CD4-positive, alpha-beta T cell treated with Interleukin-21 for 1 hour (primary cell): ENCODE data around the gene HBZ.
"Not testable (repeated sequence)": the region's sequence is repeated elsewhere in the genome, so short reads cannot be mapped to it uniquely, and the experiment has no call there.

Experiments
- DNase-seq: peaks from one replicate; pipeline ENCODE4 v3.0.0-alpha.2; 2020

Gene HBZ

GRCh38 chr16:138049-138417 is 14.4 kb upstream of the HBZ start:
- DNase-seq: peak; percentile 15

GRCh38 chr16:140175-140857 is 12.1 kb upstream of the HBZ start:
- DNase-seq: no peak

- DNase-seq: no peak
Measured at GRCh38 chr16:142405-142967, 10.0 kb upstream of the HBZ start.

- DNase-seq: no peak
Measured at GRCh38 chr16:143047-143446, 9.4 kb upstream of the HBZ start.

GRCh38 chr16:143456-143855 is 9.0 kb upstream of the HBZ start:
- no peak for DNase-seq

GRCh38 chr16:144797-145252 is 7.6 kb upstream of the HBZ start:
- DNase-seq: no peak

GRCh38 chr16:146646-147045 is 5.8 kb upstream of the HBZ start:
- DNase-seq: no peak

GRCh38 chr16:149024-149660 is 3.3 kb upstream of the HBZ start:
- no peak for DNase-seq

GRCh38 chr16:153129-153521 is 681 bp downstream of the HBZ start:
- DNase-seq: not testable (repeated sequence)

GRCh38 chr16:153550-154216 is 1.2 kb downstream of the HBZ start:
- DNase-seq: not testable (repeated sequence)

- no peak for DNase-seq
Measured at GRCh38 chr16:154217-155030, 2.0 kb downstream of the HBZ start.

GRCh38 chr16:155031-155398 is 2.6 kb downstream of the HBZ start:
- DNase-seq: no peak

- DNase-seq: no peak
Measured at GRCh38 chr16:159136-159849, 6.8 kb downstream of the HBZ start.

- not testable (repeated sequence) for DNase-seq
Measured at GRCh38 chr16:160242-160641, 7.8 kb downstream of the HBZ start.

- no peak for DNase-seq
Measured at GRCh38 chr16:160691-161190, 8.3 kb downstream of the HBZ start.

- no peak for DNase-seq
Measured at GRCh38 chr16:162271-162991, 10.0 kb downstream of the HBZ start.

GRCh38 chr16:163139-163538 is 10.7 kb downstream of the HBZ start:
- not testable (repeated sequence) for DNase-seq

GRCh38 chr16:163696-164095 is 11.3 kb downstream of the HBZ start:
- not testable (repeated sequence) for DNase-seq

GRCh38 chr16:164134-164823 is 11.8 kb downstream of the HBZ start:
- not testable (repeated sequence) for DNase-seq

GRCh38 chr16:164827-165538 is 12.5 kb downstream of the HBZ start:
- no peak for DNase-seq
